Testis (tissue), 3 donors: ENCODE measurements around the gene NPC2. TPM values are rescaled to one million over a fixed set of nuclear protein-coding genes. Genes with fewer than 3 reads are reported as not detected.

Experiments used
- DNase-seq: peaks from one replicate; pipeline ENCODE4 v3.0.0-alpha.2; 2019
- H3K27ac ChIP-seq, 2 donors: fragments of 200-600 bp; sonication (generic); one replicate each; pipeline ENCODE4 v1.5.1; 2019
- H3K27me3 ChIP-seq: fragments of 200-600 bp; sonication (generic); one replicate; pipeline ENCODE4 v1.5.1; 2019
- H3K36me3 ChIP-seq: fragments of 200-600 bp; sonication (generic); one replicate; pipeline ENCODE4 v1.5.1; 2017; ENCODE audit warnings: low read depth; ENCODE audit errors: missing control alignments
- H3K4me1 ChIP-seq: fragments of 200-600 bp; sonication (generic); one replicate; pipeline ENCODE4 v1.5.1; 2019
- H3K4me3 ChIP-seq, 2 donors: fragments of 200-600 bp; sonication (generic); one replicate each; pipeline ENCODE4 v1.5.1; 2017 to 2019
- H3K9me3 ChIP-seq: fragments of 200-600 bp; sonication (generic); one replicate; pipeline ENCODE4 v1.5.1; 2017
- POLR2A ChIP-seq: fragments of 450-650 bp; IDR thresholded peaks from one replicate; pipeline ENCODE4 v1.6.1; 2017; ENCODE audit warnings: antibody characterized with exemption, mild to moderate bottlenecking, moderate library complexity
- WGBS, 2 donors: methylation state at CpG; one replicate each; pipeline ENCODE4 v1.1.5; 2018; 5-methylcytosine and 5-hydroxymethylcytosine counted together
- intact Hi-C: fragments of 100-400 bp; cut with DNase I; formaldehyde crosslinking; loops from one replicate; pipeline ENCODE4 v1.15.1; 2023; ENCODE audit warnings: low total_unique reads
- polyA plus RNA-seq: library from polyadenylated mRNA; stranded (reverse); fragments of 350-450 nt; fragmentation: Illumina TruSeq; extraction: RNeasy Lipid Tissue Mini Kit (QIAGEN cat#74804); gene quantifications from one replicate; pipeline ENCODE4 v1.2.3, GENCODE V29; 2014; ENCODE audit warnings: low read depth, low replicate concordance; ENCODE audit not compliant: insufficient read depth
- total RNA-seq, 2 donors: library from RNA; depleted of rRNA; stranded (reverse); fragments of >200 nt; gene quantifications; one replicate each; pipeline ENCODE4 v1.2.3, GENCODE V29; 2016
- TF ChIP-seq, protein P1 (sequence below), 3 experiments: fragments of 450-650 bp in 2 of 3; fragments of 200-600 bp in 1 of 3; sonication (generic) in 1 of 3; IDR thresholded peaks; one replicate each; pipeline ENCODE4 v1.5.1; 2016 to 2019; ENCODE audit warnings: antibody characterized with exemption in 3 of 3, mild to moderate bottlenecking in 2 of 3, moderate library complexity in 1 of 3

The NPC2 gene
- total and polyA plus RNA-seq, 3 donors from 2014 or later: 291 to 628 (median 393) TPM

DNA sequence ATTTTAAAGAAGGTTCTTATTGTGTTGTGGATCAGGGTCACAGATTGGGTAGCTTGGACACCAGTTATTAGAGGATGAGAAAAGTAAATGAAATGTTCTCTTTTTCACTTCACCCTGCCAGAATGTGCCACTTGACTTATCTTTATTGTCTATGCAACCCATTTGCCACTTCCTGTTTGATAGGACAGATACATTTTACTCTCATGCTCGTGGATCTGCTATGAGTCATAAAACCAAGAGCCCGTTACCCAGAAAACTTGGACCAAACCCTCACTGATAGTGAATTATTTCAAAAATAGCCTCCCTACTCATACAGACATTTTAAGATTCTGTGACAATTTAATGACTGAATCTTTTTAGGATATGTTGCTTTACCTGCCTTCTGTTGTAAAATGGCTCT is 2.3 kb upstream of the NPC2 start:
- no peaks in the 10 kb centered on the region for H3K36me3 ChIP-seq
- no peak overlapping the region for H3K4me3 ChIP-seq
- TF ChIP-seq POLR2A: no peak
- TF ChIP-seq, protein P1, sequence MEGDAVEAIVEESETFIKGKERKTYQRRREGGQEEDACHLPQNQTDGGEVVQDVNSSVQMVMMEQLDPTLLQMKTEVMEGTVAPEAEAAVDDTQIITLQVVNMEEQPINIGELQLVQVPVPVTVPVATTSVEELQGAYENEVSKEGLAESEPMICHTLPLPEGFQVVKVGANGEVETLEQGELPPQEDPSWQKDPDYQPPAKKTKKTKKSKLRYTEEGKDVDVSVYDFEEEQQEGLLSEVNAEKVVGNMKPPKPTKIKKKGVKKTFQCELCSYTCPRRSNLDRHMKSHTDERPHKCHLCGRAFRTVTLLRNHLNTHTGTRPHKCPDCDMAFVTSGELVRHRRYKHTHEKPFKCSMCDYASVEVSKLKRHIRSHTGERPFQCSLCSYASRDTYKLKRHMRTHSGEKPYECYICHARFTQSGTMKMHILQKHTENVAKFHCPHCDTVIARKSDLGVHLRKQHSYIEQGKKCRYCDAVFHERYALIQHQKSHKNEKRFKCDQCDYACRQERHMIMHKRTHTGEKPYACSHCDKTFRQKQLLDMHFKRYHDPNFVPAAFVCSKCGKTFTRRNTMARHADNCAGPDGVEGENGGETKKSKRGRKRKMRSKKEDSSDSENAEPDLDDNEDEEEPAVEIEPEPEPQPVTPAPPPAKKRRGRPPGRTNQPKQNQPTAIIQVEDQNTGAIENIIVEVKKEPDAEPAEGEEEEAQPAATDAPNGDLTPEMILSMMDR (IDR thresholded peaks at IDR 0.05): no peak
- peaks cover 12% of the 10 kb centered on the region for H3K4me1 ChIP-seq
- intact Hi-C loops: no loop called here
- no peaks in the 10 kb centered on the region for H3K27me3 ChIP-seq
- no peak overlapping the region for H3K27ac ChIP-seq
- 44 to 61% methylated on average over 2 of the region's 2 CpGs for WGBS, 2 donors
- no peak for DNase-seq
- no peaks in the 10 kb centered on the region for H3K9me3 ChIP-seq

DNA sequence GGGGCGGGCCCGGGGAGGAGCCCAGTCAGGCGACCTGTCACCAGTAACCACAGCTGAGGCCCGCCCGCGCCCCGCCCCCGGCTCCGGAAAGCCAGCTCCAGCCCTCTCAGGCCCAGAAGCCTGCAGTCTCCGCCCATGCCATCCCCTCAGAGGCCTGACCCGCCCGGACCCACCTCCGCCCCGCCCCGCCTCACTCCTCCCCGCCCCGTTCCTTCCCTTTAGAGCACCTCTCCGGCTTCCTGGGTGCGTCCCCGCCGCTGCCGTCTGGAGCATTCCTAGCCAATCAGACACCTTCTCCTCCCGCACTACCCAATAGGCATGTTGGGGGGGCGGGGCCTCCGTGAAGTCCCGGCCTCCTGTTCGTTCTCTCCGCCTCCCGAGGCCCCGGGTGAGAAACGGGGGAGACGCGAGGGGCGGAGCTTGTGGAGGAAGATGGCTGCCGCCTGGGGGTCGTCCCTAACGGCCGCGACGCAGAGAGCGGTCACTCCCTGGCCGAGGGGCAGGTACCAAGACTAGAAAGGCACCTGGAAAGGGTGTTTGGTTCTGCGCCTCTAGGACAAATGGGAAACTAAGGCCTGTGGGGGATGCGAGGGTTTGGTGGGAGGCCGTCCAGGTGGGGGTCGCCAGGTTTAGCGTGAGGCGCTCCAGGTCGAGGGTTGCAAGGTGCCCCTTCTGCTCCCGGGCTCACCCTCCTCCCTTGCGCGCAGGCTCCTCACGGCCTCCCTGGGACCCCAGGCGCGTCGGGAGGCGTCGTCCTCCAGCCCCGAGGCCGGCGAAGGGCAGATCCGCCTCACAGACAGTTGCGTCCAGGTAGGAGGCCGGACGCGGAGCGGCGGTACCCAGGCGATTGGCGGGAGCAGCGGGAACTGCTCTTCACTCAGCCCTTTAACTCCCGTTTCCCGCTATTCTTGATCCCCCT is 497 bp upstream of the NPC2 start, which contains the start of gene ISCA2:
ISCA2 (plus strand) TSS at position 423 of the 919 bp plus-strand sequence; CDS start at position 433, 10 bp downstream.
- Histone ChIP-seq H3K9me3 (no peaks in the 10 kb centered on the region), H3K27me3 (no peaks in the 10 kb centered on the region), H3K4me1 (peaks cover 12% of the 10 kb centered on the region), H3K27ac (peak within 1 kb of the TSS; percentile 94 to 97), H3K4me3 (peak within 1 kb of the TSS; percentile 78 to 94), H3K36me3 (no peaks in the 10 kb centered on the region)
- intact Hi-C loops: no loop called here
- TF ChIP-seq, protein P1 (IDR thresholded peaks at IDR 0.05): no peak
- TF ChIP-seq POLR2A: peak; percentile 72
- peak; percentile 100 for DNase-seq
- WGBS, 2 donors: 1% methylated on average over 47 to 66 of the region's 73 CpGs

DNA sequence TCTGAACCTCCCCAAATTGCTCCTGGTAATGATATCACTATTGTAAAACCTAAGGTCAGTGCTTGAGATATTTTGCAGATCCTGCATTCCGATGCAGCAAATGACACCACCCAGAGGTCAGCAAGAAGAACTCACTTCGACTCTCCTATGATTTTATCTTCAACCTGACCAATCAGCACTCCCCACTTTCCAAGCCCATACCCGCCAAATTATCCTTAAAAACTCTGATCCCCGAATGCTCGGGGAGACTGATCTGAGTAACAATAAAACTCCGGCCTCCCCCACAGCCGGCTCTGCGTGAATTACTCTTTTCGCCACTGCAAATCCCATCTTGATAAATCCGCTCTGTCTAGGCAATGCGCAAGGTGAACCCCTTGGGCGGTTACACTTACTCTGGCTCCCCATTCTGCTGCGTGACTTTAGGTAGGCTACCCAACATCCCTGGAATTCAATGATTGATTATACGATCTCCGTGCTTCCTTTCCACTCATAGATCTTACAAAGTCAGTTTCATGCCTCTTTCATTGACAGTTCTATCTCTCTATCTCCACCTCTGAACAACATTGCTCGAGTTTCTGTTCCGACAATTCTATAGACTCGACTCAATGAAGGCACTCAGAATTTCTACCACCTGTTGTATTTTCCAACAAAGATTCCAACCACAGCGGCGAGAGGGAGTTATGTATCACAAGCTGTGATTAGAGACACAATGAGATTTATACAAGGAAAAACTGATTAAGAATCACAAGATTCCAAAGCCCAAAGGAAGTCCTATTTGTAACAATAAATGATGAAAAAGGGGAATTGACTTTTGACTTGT is 939 bp downstream of the NPC2 start:
- Histone ChIP-seq H3K27me3 (no peaks in the 10 kb centered on the region), H3K36me3 (no peaks in the 10 kb centered on the region), H3K4me1 (peaks cover 12% of the 10 kb centered on the region), H3K27ac (peak overlapping the region; percentile 94 to 97), H3K9me3 (no peaks in the 10 kb centered on the region), H3K4me3 (peak overlapping the region; percentile 78 to 94)
- WGBS, 2 donors: 6 to 7% methylated on average over 20 of the region's 20 CpGs
- DNase-seq: peak; percentile 33
- TF ChIP-seq, protein P1 (IDR thresholded peaks at IDR 0.05): peak in 1 of 3 experiments; percentile 11
- no peak for TF ChIP-seq POLR2A
- intact Hi-C loops: no loop called here

DNA sequence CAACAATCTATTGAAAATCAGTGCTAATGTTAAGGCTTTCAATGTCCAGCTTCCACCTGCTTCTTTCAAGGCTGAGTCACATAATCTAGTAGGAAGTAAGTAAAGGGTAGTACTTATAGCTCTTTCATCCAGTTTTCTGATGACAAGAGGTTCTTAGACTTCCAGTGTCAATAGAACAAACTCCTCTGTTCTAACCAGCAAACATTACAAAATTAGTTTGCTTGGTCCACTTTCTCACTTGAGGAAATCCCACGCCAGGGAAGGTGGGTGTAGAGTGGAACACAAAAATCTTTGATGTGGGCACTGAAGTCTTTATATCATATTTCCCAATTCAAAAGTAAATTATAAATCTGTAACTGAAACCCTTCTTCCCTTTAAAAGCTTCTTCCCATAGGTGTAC is 2.6 kb downstream of the NPC2 start:
- DNase-seq: no peak
- WGBS, 2 donors: 88 to 90% methylated on average over 1 of the region's 1 CpG
- no peaks in the 10 kb centered on the region for H3K27me3 ChIP-seq
- H3K27ac ChIP-seq: no peak overlapping the region
- H3K4me3 ChIP-seq: no peak overlapping the region
- no peaks in the 10 kb centered on the region for H3K9me3 ChIP-seq
- TF ChIP-seq, protein P1 (IDR thresholded peaks at IDR 0.05): no peak
- no peaks in the 10 kb centered on the region for H3K36me3 ChIP-seq
- intact Hi-C loops: no loop called here
- H3K4me1 ChIP-seq: peaks cover 12% of the 10 kb centered on the region
